IMR-90 (cell line): ENCODE data around the gene ASXL1. TPM values are rescaled to one million over a fixed set of nuclear protein-coding genes. Genes with fewer than 3 reads are reported as not detected.

Experiments used
- ATAC-seq: fragments of 200-7000 bp; cut with Tn5 transposase; 2 replicates; pipeline ENCODE4 v1.9.1; 2020; ENCODE audit warnings: low read depth, mild to moderate bottlenecking, moderate library complexity
- BruUV-seq: library from RNA; stranded (reverse); fragments of 400-500 nt; replicated peaks from 2 replicates; lab custom pipeline; 2021; lab: Mats Ljungman, UMichigan
- CTCF ChIA-PET: fragments of 300-600 bp; formaldehyde crosslinking; extraction: SDS; loops from one replicate; lab custom pipeline; 2021; ENCODE audit warnings: antibody characterized with exemption; lab: Yijun Ruan, JAX
- POLR2A ChIA-PET: fragments of 300-600 bp; sonication (Branson Sonifier 250); formaldehyde crosslinking; loops from one replicate; lab custom pipeline; 2022; ENCODE audit warnings: antibody characterized with exemption; ENCODE audit not compliant: unreplicated experiment; lab: Charles Lee
- DNase-seq: peaks from one replicate; pipeline ENCODE4 v3.0.0; 2013
- H2AFZ ChIP-seq: replicated peaks from 2 replicates; pipeline ENCODE3; 2013; ENCODE audit warnings: low read length, mild to moderate bottlenecking; ENCODE audit not compliant: poor library complexity
- H2AK5ac ChIP-seq: 2 replicates; pipeline ENCODE4 v1.6.1; 2013; ENCODE audit warnings: low read depth, low read length, inconsistent platforms
- H2AK9ac ChIP-seq: replicated peaks from 2 replicates; pipeline ENCODE3; 2013; ENCODE audit warnings: mild to moderate bottlenecking, low read depth, low read length, moderate library complexity; ENCODE audit not compliant: poor library complexity
- H2BK120ac ChIP-seq: 2 replicates; pipeline ENCODE4 v1.6.1; 2013; ENCODE audit warnings: low read depth, low read length, inconsistent platforms
- H2BK15ac ChIP-seq: 3 replicates; pipeline ENCODE4 v1.6.1; 2013; ENCODE audit warnings: low read depth, low read length, inconsistent platforms
- H2BK20ac ChIP-seq: 2 replicates; pipeline ENCODE4 v1.6.1; 2013; ENCODE audit warnings: low read depth, mild to moderate bottlenecking, inconsistent platforms, low read length, moderate library complexity
- H2BK5ac ChIP-seq: 2 replicates; pipeline ENCODE4 v1.6.1; 2013; ENCODE audit warnings: mild to moderate bottlenecking, low read depth, low read length, inconsistent platforms; ENCODE audit not compliant: poor library complexity, severe bottlenecking
- H3K14ac ChIP-seq: replicated peaks from 2 replicates; pipeline ENCODE4 v1.6.1; 2013; ENCODE audit warnings: low read depth, low read length, inconsistent platforms
- H3K18ac ChIP-seq: 2 replicates; pipeline ENCODE4 v1.6.1; 2013; ENCODE audit warnings: low read depth, low read length, control low read depth
- H3K23ac ChIP-seq: 2 replicates; pipeline ENCODE4 v1.6.1; 2013; ENCODE audit warnings: low read depth, low read length, inconsistent platforms
- H3K27ac ChIP-seq: 2 replicates; pipeline ENCODE4 v1.5.1; 2013; ENCODE audit warnings: mild to moderate bottlenecking, control low read depth, low read length; ENCODE audit not compliant: insufficient read depth
- H3K27me3 ChIP-seq: 2 replicates; pipeline ENCODE4 v1.6.1; 2013; ENCODE audit warnings: low read length; ENCODE audit not compliant: control insufficient read depth, insufficient read depth
- H3K36me3 ChIP-seq: 2 replicates; pipeline ENCODE4 v1.6.1; 2013; ENCODE audit warnings: low read length, mixed read lengths; ENCODE audit not compliant: control insufficient read depth, insufficient read depth
- H3K4ac ChIP-seq: 2 replicates; pipeline ENCODE4 v1.6.1; 2013; ENCODE audit warnings: low read depth, low read length, inconsistent platforms
- H3K4me1 ChIP-seq: 2 replicates; pipeline ENCODE4 v1.6.1; 2013; ENCODE audit warnings: low read length, mixed read lengths; ENCODE audit not compliant: control insufficient read depth, insufficient read depth
- H3K4me2 ChIP-seq: 2 replicates; pipeline ENCODE4 v1.6.1; 2013; ENCODE audit warnings: low read depth, mild to moderate bottlenecking, control low read depth, low read length, moderate library complexity
- H3K4me3 ChIP-seq: 2 replicates; pipeline ENCODE4 v1.5.1; 2013; ENCODE audit warnings: low read depth, mild to moderate bottlenecking, control low read depth, low read length, moderate library complexity; ENCODE audit not compliant: insufficient read depth
- H3K56ac ChIP-seq: 2 replicates; pipeline ENCODE4 v1.6.1; 2013; ENCODE audit warnings: low read length, inconsistent platforms; ENCODE audit not compliant: insufficient read depth; ENCODE audit errors: extremely low read depth
- H3K79me1 ChIP-seq, 2 experiments: 2 replicates each; pipeline ENCODE4 v1.6.1; 2013; ENCODE audit warnings: low read length in 2 of 2, inconsistent platforms in 1 of 2, low read depth in 1 of 2
- H3K9ac ChIP-seq: 2 replicates; pipeline ENCODE4 v1.6.1; 2013; ENCODE audit warnings: low read depth, low read length, control low read depth
- H3K9me1 ChIP-seq: 2 replicates; pipeline ENCODE4 v1.6.1; 2013; ENCODE audit warnings: low read length, inconsistent platforms; ENCODE audit not compliant: insufficient read depth
- H3K9me3 ChIP-seq: 2 replicates; pipeline ENCODE4 v1.6.1; 2013; ENCODE audit warnings: low read length; ENCODE audit not compliant: control insufficient read depth, insufficient read depth
- H4K20me1 ChIP-seq: 2 replicates; pipeline ENCODE4 v1.6.1; 2013; ENCODE audit warnings: low read length, inconsistent platforms; ENCODE audit not compliant: insufficient read depth
- H4K5ac ChIP-seq: 2 replicates; pipeline ENCODE4 v1.6.1; 2013; ENCODE audit warnings: mild to moderate bottlenecking, low read depth, low read length, control low read depth
- H4K8ac ChIP-seq, 2 experiments: 2 replicates each; pipeline ENCODE4 v1.6.1; 2013; ENCODE audit warnings: low read depth in 2 of 2, low read length in 2 of 2, control low read depth in 1 of 2, inconsistent platforms in 1 of 2
- H4K91ac ChIP-seq: 2 replicates; pipeline ENCODE4 v1.6.1; 2013; ENCODE audit warnings: low read depth, low read length, inconsistent platforms; ENCODE audit not compliant: insufficient read depth
- POLR2A ChIP-seq: IDR thresholded peaks from 2 replicates; pipeline ENCODE4 v1.6.1; 2012; ENCODE audit warnings: mild to moderate bottlenecking, low read depth, low read length
- WGBS, 2 experiments: methylation state at CpG; one replicate each; pipeline versions ENCODE4 v1.1.5 to v1.1.7; 2013; ENCODE audit warnings: missing lambda C conversion rate in 2 of 2; ENCODE audit not compliant: insufficient read length in 1 of 2; ENCODE audit errors: extremely low coverage in 2 of 2; 5-methylcytosine and 5-hydroxymethylcytosine counted together
- dilution Hi-C: fragments of 300-500 bp; cut with HindIII; formaldehyde crosslinking; loops from one replicate; pipeline ENCODE4 v1.14.3; 2018; ENCODE audit warnings: low sequenced_read_pairs; ENCODE audit not compliant: unreplicated experiment
- in situ Hi-C: fragments of 300-500 bp; cut with MboI; formaldehyde crosslinking; loops from 3 replicates; pipeline ENCODE4 v1.14.3; 2019; ENCODE audit warnings: low sequenced_read_pairs, inconsistent platforms, mixed read lengths
- intact Hi-C: fragments of 100-400 bp; cut with micrococcal nuclease; formaldehyde crosslinking; loops from 2 replicates; pipeline ENCODE4 v1.10.0; 2022
- polyA plus RNA-seq, 3 experiments: library from polyadenylated mRNA; depleted of rRNA; stranded (reverse); fragments of >200 nt; gene quantifications; 2 replicates each; pipeline ENCODE4 v1.2.3, GENCODE V29; 2012; ENCODE audit warnings: low replicate concordance in 1 of 3
- total RNA-seq: library from RNA; depleted of rRNA; stranded (reverse); fragments of >200 nt; gene quantifications from 2 replicates; pipeline ENCODE4 v1.2.3, GENCODE V29; 2012

Gene ASXL1
- total and polyA plus RNA-seq, 2 of the 4 experiments (the other 2 are of a cell fraction) = 29.9 to 37.1 TPM

DNA sequence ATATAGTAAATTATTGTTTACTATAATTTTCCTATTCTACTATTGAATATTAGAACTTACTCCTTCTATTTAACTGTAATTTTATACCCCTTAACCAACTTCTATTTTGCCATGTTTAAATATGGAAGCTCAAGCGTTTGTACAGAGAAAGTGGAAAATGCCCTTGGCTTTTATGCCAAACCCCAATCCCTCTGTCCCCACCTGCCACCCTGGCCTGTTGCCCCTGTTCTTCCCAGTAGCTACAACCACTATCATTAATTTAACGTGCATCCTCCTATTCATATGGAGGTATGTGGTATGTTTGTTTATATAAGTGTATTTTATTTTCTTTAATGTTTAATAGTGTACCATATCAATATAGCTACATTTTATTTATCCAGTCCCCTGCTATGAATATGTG lies 58.1 kb downstream of the ASXL1 start:
- BruUV-seq = no TSS peak

More for the DNA sequence above, 58.1 kb downstream of the ASXL1 start:
- DNase-seq (no peak), ATAC-seq (no peak)
- H3K4me2 ChIP-seq = no peak overlapping the region
- H3K18ac ChIP-seq = no peak overlapping the region
- no peak overlapping the region for H4K8ac ChIP-seq
- H3K4ac ChIP-seq = no peak overlapping the region
- CTCF ChIA-PET = no interaction called here
- no peak overlapping the region for H2AK9ac ChIP-seq
- no peak overlapping the region for H2BK20ac ChIP-seq
- no peak overlapping the region for H3K4me3 ChIP-seq
- H3K23ac ChIP-seq = no peak overlapping the region
- no peak overlapping the region for H2BK15ac ChIP-seq
- no peak overlapping the region for H3K14ac ChIP-seq
- H4K91ac ChIP-seq = no peak overlapping the region
- no peak overlapping the region for H3K27ac ChIP-seq
- H3K9me3 ChIP-seq = no peaks in the 10 kb centered on the region
- H3K36me3 ChIP-seq = no peaks in the 10 kb centered on the region
- H2BK120ac ChIP-seq = no peak overlapping the region
- H3K79me1 ChIP-seq = peaks cover 24 to 66% of the 10 kb centered on the region in 2 experiments
- H3K9me1 ChIP-seq = peaks cover 8% of the 10 kb centered on the region
- H4K5ac ChIP-seq = no peak overlapping the region
- in situ Hi-C loops = no loop called here
- dilution Hi-C loops = no loop called here
- intact Hi-C loops = no loop called here
- no peak overlapping the region for H3K9ac ChIP-seq
- no peak overlapping the region for H2BK5ac ChIP-seq
- no peak overlapping the region for H3K56ac ChIP-seq
- no peak overlapping the region for H2AFZ ChIP-seq
- H4K20me1 ChIP-seq = peaks cover 50% of the 10 kb centered on the region
- no CpG with 5 or more reads among the region's 2 CpGs for WGBS, 2 experiments
- no peak overlapping the region for H2AK5ac ChIP-seq
- POLR2A ChIA-PET = interaction anchor here (0.6 kb wide), 1 partner anchor 1179 kb away, joined by 5 read pairs; no protein-coding TSS in a partner anchor
- TF ChIP-seq POLR2A = no peak
- no peaks in the 10 kb centered on the region for H3K27me3 ChIP-seq
- H3K4me1 ChIP-seq = peaks cover 4% of the 10 kb centered on the region; the same call in 1 of the 2 replicates
